Raji (cell line): ENCODE data around the gene APC2.

ENCODE experiments used
- POLR2A ChIP-seq: IDR thresholded peaks from 2 replicates; pipeline ENCODE4 v1.6.1; 2011; ENCODE audit warnings: low read depth, low read length, control low read depth; ENCODE audit not compliant: insufficient read depth

The APC2 gene

DNA sequence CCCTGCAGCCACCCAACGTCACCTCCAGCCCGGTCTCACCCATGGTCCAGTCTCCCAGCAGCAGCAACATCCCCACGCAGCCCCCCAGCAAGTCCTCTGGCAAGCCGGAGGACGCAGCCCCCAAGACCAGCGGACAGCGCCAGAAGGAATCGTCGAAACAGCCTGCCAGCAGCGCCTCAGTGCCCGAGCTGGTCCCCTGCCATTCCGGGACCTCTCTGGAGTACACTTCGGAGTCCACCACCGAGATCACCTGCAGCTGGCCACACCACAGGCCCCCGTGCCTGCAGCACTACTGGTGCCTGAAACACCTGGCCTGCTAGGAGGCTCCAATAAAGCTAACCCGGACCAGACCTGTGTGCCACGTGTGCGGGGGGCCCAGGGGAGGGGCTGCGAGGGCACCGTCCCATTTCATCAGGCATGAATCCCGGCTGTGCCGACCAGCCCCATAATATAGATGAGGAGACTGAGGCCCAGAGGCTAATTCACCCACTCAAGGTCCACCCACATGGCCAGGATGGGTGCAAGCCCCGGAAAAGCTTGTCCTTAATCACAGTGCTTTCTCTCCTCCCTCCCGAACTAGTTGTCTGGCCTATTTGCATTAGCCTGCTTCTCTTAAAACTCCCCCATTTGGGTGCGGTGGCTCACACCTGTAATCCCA, 47.8 kb downstream of the APC2 start:
- no peak for TF ChIP-seq POLR2A

DNA sequence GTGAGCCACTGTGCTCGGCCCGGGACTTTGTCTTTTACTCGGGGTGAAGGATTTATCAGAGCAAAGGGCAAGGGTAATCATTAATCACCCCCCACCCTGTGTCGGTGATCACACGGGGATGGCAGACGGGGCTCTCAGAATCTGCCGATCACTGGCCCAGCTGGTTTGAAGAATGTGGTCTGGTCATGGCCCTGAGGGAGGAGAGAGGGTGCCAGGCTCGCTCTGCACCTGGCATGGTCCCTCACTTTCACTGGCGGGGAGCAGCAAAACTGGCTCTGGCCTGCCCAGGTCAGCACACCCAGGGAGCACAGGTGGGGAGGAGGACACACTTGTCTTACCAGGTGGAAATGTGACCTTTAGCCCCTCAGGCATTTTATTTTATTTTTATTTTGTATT, 51.3 kb downstream of the APC2 start:
- no peak for TF ChIP-seq POLR2A

DNA sequence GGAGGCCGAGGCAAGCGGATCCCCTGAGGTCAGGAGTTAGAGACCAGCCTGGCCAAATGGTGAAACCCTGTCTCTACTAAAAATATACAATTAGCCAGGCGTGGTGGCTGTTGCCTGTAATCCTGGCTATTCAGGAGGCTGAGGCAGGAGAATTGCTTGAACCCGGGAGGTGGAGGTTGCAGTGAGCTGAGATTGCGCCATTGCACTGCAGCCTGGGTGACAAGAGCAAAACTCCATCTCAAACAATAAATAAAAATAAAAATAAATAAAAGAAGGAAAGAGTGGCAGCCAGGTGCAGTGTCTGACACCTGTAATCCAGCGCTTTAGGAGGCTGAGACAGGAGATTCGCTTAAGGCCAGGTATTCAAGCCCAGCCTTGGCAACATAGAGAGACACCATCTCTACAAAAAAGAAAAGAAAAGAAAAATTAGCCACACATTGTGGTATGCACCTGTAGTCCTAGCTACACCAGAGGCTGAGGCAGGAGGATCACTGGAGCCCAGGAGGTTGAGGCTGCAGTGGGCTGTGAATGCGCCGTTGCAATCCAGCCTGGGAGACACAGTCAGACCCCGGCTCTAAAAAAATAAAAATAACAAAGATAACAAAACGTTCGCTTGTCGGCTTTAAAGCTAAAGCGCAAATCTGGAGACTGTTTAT, 52.6 kb downstream of the APC2 start:
- no peak for TF ChIP-seq POLR2A

DNA sequence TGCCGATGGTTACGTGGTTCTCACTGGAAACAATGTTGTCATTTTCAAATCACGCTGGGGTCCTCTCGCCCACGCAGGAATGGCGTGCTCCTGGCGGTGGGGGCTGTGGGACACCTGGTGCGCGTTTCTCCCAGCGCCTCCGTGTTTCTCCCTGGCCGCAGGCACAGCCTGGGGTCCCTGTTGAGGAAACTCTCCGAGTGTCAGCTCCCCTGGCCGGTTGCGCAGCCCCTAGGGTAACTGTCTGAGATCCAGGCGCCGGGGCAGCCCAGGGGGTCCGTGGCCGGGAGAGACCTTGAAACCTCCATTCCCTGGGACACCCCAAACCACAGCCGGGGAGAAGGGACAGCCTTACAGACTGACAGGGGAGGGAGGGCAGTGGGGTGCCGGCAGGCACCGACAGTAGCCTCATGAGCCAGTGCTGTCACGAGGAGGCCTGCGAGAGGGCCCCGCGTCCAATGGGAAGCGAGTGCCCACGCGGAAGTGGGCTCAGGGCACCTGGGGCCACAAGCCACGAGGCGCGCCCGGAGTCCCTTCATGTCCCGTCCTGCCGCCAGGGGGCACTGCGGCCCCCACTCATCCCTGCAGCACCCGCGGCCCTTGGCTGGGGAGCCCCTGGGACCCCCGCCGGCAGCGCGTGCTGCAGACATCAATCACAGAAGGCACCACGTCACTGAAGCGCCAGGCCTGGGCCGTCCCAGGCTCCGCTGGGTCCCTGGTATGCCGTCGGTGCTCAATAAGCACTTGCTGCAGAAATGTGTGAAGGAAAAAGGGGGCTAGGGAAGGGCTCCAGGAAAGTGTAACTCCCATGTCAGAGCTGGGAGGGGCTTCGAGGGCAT, 53.4 kb downstream of the APC2 start:
- no peak for TF ChIP-seq POLR2A

DNA sequence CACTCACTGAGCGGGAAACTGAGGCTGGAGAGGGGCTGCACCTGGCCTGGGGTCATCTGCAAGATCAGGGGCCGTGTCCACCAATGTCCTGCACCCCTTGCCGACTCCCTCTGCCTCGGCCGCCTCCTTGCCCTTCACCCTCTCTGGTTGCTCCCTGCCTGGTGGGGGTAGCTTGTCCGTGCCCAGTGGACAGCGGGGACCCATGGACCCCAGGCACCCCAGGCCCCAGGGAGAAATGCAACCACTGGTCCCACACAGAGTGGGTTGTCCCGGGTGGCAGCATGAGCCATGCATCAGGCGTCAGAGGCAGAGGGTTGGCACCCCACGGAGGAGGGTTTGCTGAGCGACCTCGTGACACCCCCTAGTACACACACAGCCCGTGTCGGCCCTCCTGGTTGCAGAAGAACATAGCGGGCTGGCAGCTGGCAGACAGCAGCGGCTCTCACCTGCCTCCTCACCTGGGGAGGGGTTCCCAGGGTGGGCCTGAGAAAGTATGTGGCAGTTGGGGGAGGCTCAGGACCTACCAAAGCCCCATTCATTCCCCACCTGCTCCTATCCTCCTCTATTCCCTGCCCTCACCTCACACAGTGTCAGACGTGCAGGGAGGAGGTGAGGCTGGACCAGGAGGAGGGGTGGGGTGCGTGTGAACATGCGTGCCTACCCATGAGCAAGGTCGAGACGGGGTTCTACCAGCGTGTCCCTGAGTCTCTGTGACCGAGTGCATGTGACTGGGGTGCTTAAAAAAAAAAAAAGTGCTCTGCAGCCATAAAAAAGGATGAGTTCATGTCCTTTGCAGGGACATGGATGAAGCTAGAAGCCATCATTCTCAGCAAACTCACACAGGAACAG, 54.2 kb downstream of the APC2 start:
- no peak for TF ChIP-seq POLR2A

DNA sequence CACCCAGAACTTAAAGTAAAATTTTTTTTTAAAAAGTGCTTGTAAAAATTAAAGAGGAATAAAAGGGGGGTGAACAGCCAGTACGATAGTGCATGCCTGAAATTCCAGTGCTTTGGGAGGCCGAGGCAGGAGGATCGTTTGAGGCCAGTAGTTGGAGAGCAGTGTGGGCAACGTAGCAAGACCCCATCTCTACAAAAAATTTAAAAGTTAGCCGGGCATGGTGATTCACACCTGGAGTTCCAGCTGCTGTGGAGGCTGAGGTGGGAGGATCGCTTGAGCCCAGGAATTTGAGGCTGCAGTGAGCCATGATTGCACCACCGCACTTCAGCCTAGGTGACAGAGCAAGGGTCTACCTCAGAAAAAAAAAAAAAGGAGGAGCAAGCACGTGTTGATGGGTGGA, 55.1 kb downstream of the APC2 start:
- no peak for TF ChIP-seq POLR2A

DNA sequence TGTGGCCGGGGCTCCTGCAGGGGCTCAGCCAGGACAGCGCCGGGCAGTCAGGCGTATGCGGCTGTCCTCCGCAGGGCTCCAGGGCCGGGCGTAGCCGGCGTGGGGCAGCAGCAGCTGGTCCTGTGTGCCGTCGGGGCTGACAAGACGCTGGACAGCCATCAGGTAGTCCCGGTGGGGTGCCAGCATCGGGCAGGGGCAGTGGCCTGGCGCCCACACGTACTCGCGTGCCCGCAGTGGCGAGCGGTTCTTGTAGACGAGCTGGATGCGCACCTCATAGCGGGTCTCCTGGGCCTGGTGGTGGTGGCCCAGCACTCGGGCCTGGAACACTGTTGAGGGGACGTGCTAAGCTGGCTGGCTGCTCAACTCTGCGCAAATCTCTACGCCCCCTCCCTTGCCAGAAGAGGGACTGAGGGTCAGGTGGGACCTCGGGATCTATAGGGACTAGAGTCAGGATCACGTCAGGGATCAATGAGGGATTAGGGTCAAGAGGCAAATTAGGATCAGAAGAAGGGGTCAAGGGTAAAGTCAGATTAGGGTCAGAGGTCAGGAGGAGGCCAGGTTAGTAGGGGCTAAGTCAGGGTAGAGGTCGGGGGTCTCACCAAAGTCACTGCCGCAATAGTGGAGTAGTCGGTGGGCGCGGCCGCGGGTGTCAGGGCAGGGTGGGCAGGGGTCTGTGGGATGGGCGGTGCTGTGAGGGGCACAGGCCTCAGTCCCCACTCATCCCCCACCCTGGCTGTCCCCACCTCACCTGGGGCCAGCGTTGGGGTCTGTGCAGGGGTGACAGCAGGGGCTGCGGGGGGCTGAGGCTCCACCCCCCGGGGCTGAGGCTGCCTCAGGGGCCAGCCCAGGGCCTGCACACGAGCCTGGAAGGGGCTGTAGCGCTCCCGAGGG, 56.3 kb downstream of the APC2 start:
- no peak for TF ChIP-seq POLR2A

DNA sequence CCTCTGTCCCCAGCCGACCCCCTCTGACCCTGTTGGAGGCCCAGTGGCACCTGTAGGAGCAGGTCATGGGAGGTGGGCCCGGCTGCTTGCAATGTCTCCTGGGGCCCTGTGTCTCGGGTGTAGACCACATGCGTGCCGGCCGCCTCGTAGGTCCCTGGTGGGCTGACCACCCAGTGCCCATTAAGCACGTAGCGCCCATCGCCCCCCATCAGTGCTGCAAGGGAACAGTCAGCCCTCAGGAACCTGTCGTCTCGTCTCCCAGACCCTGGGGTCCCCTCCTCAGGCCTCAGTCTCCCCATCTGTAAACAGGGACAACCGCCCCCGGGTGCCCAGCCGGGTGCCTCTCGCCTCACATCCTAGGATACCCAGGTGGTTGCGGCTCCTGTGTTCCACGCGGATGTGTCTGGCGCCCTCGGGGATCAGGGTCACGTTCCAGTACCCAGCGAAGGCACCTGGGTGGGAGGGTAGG, 57.3 kb downstream of the APC2 start:
- no peak for TF ChIP-seq POLR2A

DNA sequence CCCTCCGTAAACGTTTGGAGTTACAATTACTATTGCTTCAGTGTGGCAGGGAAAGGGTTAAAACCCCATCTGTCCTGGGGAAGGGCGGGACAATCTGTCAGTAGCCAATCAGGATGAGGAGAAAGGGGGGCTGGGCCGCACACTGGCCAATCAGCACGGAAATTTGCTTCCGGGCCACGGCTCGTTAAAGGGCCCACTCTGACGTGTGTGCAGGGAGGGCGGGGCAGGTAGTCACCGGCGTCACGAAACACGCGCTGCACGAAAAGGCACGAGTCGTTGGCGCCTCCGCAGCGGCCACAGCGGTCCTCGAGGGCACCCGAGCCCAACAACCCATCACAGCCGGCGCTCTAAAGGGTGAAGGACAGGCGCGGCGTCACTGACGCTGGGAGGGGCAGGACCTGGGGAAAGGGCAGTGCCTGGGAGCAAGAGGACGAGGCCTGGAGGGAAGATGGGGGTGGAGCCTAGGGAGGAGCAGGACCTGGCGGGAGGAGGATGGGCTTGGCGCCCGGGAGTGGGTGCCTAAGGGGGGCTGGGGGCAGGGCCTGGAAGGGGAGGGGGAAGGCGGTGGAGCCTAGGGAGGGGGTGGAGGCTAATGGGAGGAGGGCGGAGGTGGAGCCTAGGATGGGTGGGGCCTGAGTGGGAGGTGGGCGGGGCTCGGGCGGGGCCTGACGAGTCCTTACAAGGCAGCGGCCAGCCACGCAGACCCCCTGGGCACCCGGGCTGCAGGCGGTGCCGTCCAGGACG, 58.0 kb downstream of the APC2 start:
- TF ChIP-seq POLR2A = no peak

DNA sequence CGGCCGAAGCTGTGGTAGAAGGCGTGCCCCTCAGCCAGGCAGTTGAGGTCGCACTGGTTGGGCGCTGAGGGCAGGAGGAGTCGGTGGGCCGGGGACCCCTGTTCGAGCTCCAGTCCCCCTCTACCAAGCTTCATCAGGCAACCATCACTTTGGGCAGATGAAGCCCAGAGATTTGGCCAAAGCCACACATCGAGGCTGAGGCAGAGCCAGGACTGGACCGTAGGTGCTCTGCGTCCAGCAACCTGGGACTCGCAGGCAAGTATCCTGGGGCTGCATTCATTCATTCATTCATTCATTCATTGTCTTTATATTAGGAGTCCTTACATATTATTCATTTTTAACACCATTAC, 58.6 kb downstream of the APC2 start:
- TF ChIP-seq POLR2A = no peak

DNA sequence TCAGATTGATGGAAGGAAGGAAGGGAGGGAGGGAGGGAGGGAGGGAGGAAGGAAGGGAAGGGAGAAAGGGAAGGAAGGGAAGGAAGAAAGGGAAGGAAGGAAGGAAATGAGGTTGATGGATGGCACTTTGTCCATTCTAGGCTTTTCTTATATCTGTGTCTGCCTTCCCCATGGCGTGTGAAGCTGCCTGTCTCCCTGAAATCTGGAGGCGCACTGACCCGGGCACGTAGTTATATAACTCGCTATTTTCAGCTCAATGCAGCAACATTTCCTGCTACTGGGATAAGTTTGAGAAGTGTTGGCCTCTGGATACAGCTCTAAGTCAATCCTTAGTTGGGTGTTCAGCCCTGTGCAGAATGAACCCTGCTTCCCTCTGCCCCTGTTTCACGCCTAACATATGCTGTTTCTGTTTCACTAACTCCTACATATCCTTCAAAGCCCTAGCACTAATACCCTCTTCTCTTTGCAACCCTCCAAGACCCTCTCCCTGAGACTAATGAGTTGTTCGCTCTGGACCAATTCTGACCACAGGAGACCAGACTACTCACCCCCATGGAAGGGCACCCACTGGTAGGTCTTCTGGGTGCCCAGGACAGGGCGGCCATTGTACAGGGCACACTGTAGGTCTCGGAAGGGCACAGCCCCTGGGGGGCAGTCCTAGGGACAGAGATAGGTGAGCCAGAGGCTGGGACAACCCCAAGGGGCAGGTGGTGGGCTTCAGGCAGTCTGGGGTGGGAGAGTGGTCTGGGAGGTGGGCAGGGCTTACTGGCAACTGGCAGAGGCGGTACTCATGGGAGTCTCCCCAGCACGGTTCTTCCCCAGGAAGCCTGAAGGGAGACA, 59.9 kb downstream of the APC2 start:
- TF ChIP-seq POLR2A = no peak

DNA sequence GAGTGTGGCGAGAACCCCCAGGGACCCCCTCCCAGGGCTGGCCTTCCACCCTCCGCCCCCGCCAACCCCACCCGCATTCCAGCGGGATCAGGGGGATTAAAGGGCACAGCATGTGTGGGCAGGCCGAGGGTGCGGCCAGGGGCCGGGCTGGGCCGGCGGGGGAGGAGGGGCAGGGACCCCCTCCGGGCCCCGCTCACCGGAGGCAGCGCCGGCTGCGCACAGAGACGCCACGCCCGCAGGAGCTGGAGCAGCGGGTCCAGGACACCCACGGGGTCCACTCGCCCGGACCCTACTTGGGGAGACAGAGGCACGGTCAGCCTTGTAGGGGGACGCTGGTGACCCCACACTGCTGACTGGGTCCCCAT, 60.5 kb downstream of the APC2 start:
- no peak for TF ChIP-seq POLR2A

DNA sequence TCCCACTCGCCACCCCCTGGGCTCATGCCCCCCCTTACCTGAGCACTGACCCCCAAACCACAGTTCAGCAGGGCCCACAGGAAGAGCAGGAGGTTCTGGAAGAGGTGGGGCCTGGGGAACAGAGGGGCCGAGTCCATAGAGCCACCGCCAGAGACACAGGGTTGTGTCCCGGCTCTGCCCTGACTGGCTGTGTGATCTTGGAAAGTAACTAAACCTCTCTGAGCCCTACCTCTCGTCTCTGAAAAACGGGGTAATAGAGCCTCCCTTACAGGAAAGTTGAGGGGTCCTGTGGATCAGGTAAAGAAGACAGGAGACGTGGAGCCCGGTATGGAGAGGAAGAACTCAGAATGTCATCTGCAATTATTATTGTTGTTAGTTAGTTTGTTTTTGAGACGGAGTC, 60.9 kb downstream of the APC2 start:
- no peak for TF ChIP-seq POLR2A
